HepG2 (cell line): ENCODE results near the gene CCNQ.

Experiments used
- ESRRA ChIP-seq: sonication (generic); formaldehyde crosslinking; IDR thresholded peaks from 2 replicates; pipeline ENCODE4 v1.5.1; 2020; ENCODE audit warnings: mild to moderate bottlenecking, low read depth, missing genetic modification reagents
- FOXJ3 ChIP-seq: sonication (generic); formaldehyde crosslinking; IDR thresholded peaks from 2 replicates; pipeline ENCODE4 v1.4.0; 2020; ENCODE audit warnings: missing genetic modification reagents, mild to moderate bottlenecking, borderline replicate concordance
- FOXK1 ChIP-seq: sonication (generic); formaldehyde crosslinking; IDR thresholded peaks from 2 replicates; pipeline ENCODE4 v1.4.0; 2020; ENCODE audit warnings: low read depth, missing genetic modification reagents, borderline replicate concordance
- MED8 ChIP-seq: sonication (generic); formaldehyde crosslinking; IDR thresholded peaks from 2 replicates; pipeline ENCODE4 v1.8.1; 2023; ENCODE audit warnings: mild to moderate bottlenecking, missing genetic modification reagents; ENCODE audit not compliant: insufficient replicate concordance
- MXD3 ChIP-seq: IDR thresholded peaks from 2 replicates; pipeline ENCODE4 v1.6.1; 2016; ENCODE audit warnings: mild to moderate bottlenecking, missing biosample characterization, missing genetic modification reagents
- ONECUT2 ChIP-seq: sonication (generic); formaldehyde crosslinking; IDR thresholded peaks from 2 replicates; pipeline ENCODE4 v1.4.0; 2020; ENCODE audit warnings: missing genetic modification reagents
- POLR2AphosphoS5 ChIP-seq: IDR thresholded peaks from 2 replicates; pipeline ENCODE4 v1.6.1; 2012; ENCODE audit warnings: low read depth, low read length
- RNF2 ChIP-seq: fragments of 450-650 bp; conservative IDR thresholded peaks from 2 replicates; pipeline ENCODE4 v1.6.1; 2016; ENCODE audit warnings: low read depth
- TAF1 ChIP-seq: sonication (generic); formaldehyde crosslinking; IDR thresholded peaks from 2 replicates; pipeline ENCODE4 v1.4.0; 2020; ENCODE audit warnings: missing genetic modification reagents
- ZIK1 ChIP-seq: sonication (generic); formaldehyde crosslinking; IDR thresholded peaks from 2 replicates; pipeline ENCODE4 v1.5.0; 2020; ENCODE audit warnings: mild to moderate bottlenecking, low read depth, missing genetic modification reagents, borderline replicate concordance
- ZNF331 ChIP-seq: sonication (generic); formaldehyde crosslinking; IDR thresholded peaks from 2 replicates; pipeline ENCODE4 v1.4.0; 2020; ENCODE audit warnings: missing genetic modification reagents
- ZNF577 ChIP-seq: sonication (generic); formaldehyde crosslinking; IDR thresholded peaks from 2 replicates; pipeline ENCODE4 v1.4.0; 2020; ENCODE audit warnings: mild to moderate bottlenecking, low read depth, missing genetic modification reagents, borderline replicate concordance
- TF ChIP-seq, protein P1 (sequence below): sonication (generic); formaldehyde crosslinking; IDR thresholded peaks from 2 replicates; pipeline ENCODE4 v1.5.0; 2020; ENCODE audit warnings: mild to moderate bottlenecking, missing genetic modification reagents, moderate library complexity
- TF ChIP-seq, protein P2 (sequence below): sonication (generic); formaldehyde crosslinking; IDR thresholded peaks from 2 replicates; pipeline ENCODE4 v1.4.0; 2020; ENCODE audit warnings: missing genetic modification reagents

GRCh38 chrX:153642655-153643430 is 43.9 kb upstream of the CCNQ start:
- TF ChIP-seq ESRRA (no peak), RNF2 (no peak), ZIK1 (CRISPR knock-in tag) (no peak), POLR2AphosphoS5 (peak; percentile 45; the same call in 1 of the 2 replicates), FOXK1 (CRISPR knock-in tag) (no peak), MXD3 (no peak), MED8 (CRISPR knock-in tag) (no peak), ONECUT2 (no peak), TAF1 (CRISPR knock-in tag) (no peak), ZNF331 (CRISPR knock-in tag) (no peak), FOXJ3 (CRISPR knock-in tag) (no peak), ZNF577 (CRISPR knock-in tag) (no peak)
- TF ChIP-seq, protein P1, sequence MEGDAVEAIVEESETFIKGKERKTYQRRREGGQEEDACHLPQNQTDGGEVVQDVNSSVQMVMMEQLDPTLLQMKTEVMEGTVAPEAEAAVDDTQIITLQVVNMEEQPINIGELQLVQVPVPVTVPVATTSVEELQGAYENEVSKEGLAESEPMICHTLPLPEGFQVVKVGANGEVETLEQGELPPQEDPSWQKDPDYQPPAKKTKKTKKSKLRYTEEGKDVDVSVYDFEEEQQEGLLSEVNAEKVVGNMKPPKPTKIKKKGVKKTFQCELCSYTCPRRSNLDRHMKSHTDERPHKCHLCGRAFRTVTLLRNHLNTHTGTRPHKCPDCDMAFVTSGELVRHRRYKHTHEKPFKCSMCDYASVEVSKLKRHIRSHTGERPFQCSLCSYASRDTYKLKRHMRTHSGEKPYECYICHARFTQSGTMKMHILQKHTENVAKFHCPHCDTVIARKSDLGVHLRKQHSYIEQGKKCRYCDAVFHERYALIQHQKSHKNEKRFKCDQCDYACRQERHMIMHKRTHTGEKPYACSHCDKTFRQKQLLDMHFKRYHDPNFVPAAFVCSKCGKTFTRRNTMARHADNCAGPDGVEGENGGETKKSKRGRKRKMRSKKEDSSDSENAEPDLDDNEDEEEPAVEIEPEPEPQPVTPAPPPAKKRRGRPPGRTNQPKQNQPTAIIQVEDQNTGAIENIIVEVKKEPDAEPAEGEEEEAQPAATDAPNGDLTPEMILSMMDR (CRISPR knock-in tag): no peak
- TF ChIP-seq, protein P2, sequence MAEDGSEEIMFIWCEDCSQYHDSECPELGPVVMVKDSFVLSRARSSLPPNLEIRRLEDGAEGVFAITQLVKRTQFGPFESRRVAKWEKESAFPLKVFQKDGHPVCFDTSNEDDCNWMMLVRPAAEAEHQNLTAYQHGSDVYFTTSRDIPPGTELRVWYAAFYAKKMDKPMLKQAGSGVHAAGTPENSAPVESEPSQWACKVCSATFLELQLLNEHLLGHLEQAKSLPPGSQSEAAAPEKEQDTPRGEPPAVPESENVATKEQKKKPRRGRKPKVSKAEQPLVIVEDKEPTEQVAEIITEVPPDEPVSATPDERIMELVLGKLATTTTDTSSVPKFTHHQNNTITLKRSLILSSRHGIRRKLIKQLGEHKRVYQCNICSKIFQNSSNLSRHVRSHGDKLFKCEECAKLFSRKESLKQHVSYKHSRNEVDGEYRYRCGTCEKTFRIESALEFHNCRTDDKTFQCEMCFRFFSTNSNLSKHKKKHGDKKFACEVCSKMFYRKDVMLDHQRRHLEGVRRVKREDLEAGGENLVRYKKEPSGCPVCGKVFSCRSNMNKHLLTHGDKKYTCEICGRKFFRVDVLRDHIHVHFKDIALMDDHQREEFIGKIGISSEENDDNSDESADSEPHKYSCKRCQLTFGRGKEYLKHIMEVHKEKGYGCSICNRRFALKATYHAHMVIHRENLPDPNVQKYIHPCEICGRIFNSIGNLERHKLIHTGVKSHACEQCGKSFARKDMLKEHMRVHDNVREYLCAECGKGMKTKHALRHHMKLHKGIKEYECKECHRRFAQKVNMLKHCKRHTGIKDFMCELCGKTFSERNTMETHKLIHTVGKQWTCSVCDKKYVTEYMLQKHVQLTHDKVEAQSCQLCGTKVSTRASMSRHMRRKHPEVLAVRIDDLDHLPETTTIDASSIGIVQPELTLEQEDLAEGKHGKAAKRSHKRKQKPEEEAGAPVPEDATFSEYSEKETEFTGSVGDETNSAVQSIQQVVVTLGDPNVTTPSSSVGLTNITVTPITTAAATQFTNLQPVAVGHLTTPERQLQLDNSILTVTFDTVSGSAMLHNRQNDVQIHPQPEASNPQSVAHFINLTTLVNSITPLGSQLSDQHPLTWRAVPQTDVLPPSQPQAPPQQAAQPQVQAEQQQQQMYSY (CRISPR knock-in tag): no peak
